ENCODE data around the gene KLF16. TPM values are rescaled to one million over a fixed set of nuclear protein-coding genes. Genes with fewer than 3 reads are reported as not detected.

Gene KLF16
- total RNA-seq, result 15.2 TPM

GRCh38 chr19:1863328-1863637 lies at the start of gene KLF16:
Gene KLF16, minus strand, starts transcription at chr19:1863579. Its CDS starts 82 bp downstream, at chr19:1863497.
- intact Hi-C loops (cut with DNase I), result loop anchor here (5.0 kb wide), 1 partner anchor 289 kb away; the partner anchor contains the start of gene AP3D1
- Histone ChIP-seq H3K4me3 (peak within 1 kb of the TSS; percentile 59 to 92), H3K9me3 (no peaks in the 10 kb centered on the region), H3K27ac (peak within 1 kb of the TSS; percentile 77 to 84), H3K4me1 (peaks cover 13 to 16% of the 10 kb centered on the region in 2 donors), H3K27me3 (no peaks in the 10 kb centered on the region), H3K36me3 (no peaks in the 10 kb centered on the region)
- no peak for DNase-seq (ENCODE audit: low spot score in 2 of 2)
- TF ChIP-seq CTCF (IDR thresholded peaks at IDR 0.05), result no peak

GRCh38 chr19:1912760-1913505 lies 49.6 kb upstream of the KLF16 start:
- intact Hi-C loops (cut with DNase I), result no loop called here
- H3K27me3 ChIP-seq, result no peaks in the 10 kb centered on the region
- no peak for TF ChIP-seq CTCF (IDR thresholded peaks at IDR 0.05)

GRCh38 chr19:1911995-1912394 lies 48.6 kb upstream of the KLF16 start:
- no peak for DNase-seq (ENCODE audit: low spot score in 2 of 2)
- Histone ChIP-seq H3K27me3 (no peaks in the 10 kb centered on the region), H3K36me3 (peaks cover 22 to 23% of the 10 kb centered on the region in 2 donors), H3K9me3 (no peaks in the 10 kb centered on the region), H3K27ac (no peak overlapping the region), H3K4me3 (no peak overlapping the region), H3K4me1 (no peaks in the 10 kb centered on the region)
- intact Hi-C loops (cut with DNase I), result no loop called here
- no peak for TF ChIP-seq CTCF (IDR thresholded peaks at IDR 0.05)

More at GRCh38 chr19:1912760-1913505, 49.6 kb upstream of the KLF16 start:
- H3K36me3 ChIP-seq, result peaks cover 27 to 29% of the 10 kb centered on the region in 2 donors
- H3K27ac ChIP-seq, result no peak overlapping the region
- no peak for DNase-seq (ENCODE audit: low spot score in 2 of 2)
- H3K4me3 ChIP-seq, result no peak overlapping the region
- no peaks in the 10 kb centered on the region for H3K9me3 ChIP-seq
- no peaks in the 10 kb centered on the region for H3K4me1 ChIP-seq

GRCh38 chr19:1911098-1911497 lies 47.7 kb upstream of the KLF16 start:
- H3K27ac ChIP-seq, result no peak overlapping the region
- no peaks in the 10 kb centered on the region for H3K27me3 ChIP-seq
- H3K4me3 ChIP-seq, result no peak overlapping the region
- peaks cover 22 to 23% of the 10 kb centered on the region in 2 donors for H3K36me3 ChIP-seq
- peaks cover 0 to 5% of the 10 kb centered on the region in 2 donors for H3K4me1 ChIP-seq
- DNase-seq (ENCODE audit: low spot score in 2 of 2), result no peak
- no peak for TF ChIP-seq CTCF (IDR thresholded peaks at IDR 0.05)
- intact Hi-C loops (cut with DNase I), result no loop called here
- no peaks in the 10 kb centered on the region for H3K9me3 ChIP-seq

GRCh38 chr19:1910177-1910576 lies 46.8 kb upstream of the KLF16 start:
- no peaks in the 10 kb centered on the region for H3K9me3 ChIP-seq
- TF ChIP-seq CTCF (IDR thresholded peaks at IDR 0.05), result no peak
- H3K27me3 ChIP-seq, result no peaks in the 10 kb centered on the region
- intact Hi-C loops (cut with DNase I), result no loop called here
- no peak overlapping the region for H3K4me3 ChIP-seq
- H3K36me3 ChIP-seq, result peaks cover 22 to 23% of the 10 kb centered on the region in 2 donors
- no peak overlapping the region for H3K27ac ChIP-seq
- H3K4me1 ChIP-seq, result peaks cover 2 to 8% of the 10 kb centered on the region in 2 donors
- no peak for DNase-seq (ENCODE audit: low spot score in 2 of 2)
